NCI-H128 (cell line): ENCODE data around the gene NME7.
"Not testable (repeated sequence)": the region's sequence is repeated elsewhere in the genome, so short reads cannot be mapped to it uniquely, and the experiment has no call there.

Experiments
- DNase-seq: peaks from one replicate; lab custom pipeline; 2025; ENCODE audit not compliant: unreplicated experiment; lab: John Stamatoyannopoulos, UW

The NME7 gene

GRCh38 chr1:169235568-169235967 lies 132.0 kb downstream of the NME7 start:
- DNase-seq, result no peak

- no peak for DNase-seq
Measured at GRCh38 chr1:169234780-169235179, 132.8 kb downstream of the NME7 start.

GRCh38 chr1:169217636-169218035 lies 150.0 kb downstream of the NME7 start:
- DNase-seq, result no peak

- DNase-seq, result no peak
Measured at GRCh38 chr1:169214598-169214997, 153.0 kb downstream of the NME7 start.

- no peak for DNase-seq
Measured at GRCh38 chr1:169212088-169212487, 155.5 kb downstream of the NME7 start.

GRCh38 chr1:169207797-169208520 lies 159.6 kb downstream of the NME7 start:
- no peak for DNase-seq

GRCh38 chr1:169204157-169204556 lies 163.4 kb downstream of the NME7 start:
- no peak for DNase-seq

- DNase-seq, result no peak
Measured at GRCh38 chr1:169202791-169203665, 164.6 kb downstream of the NME7 start.

GRCh38 chr1:169201084-169201619 lies 166.4 kb downstream of the NME7 start:
- DNase-seq, result no peak

- DNase-seq, result no peak
Measured at GRCh38 chr1:169200319-169200718, 167.3 kb downstream of the NME7 start.

GRCh38 chr1:169196581-169196980 lies 171.0 kb downstream of the NME7 start:
- no peak for DNase-seq

GRCh38 chr1:169196161-169196560 lies 171.4 kb downstream of the NME7 start:
- DNase-seq, result no peak

GRCh38 chr1:169193191-169193850 lies 174.3 kb downstream of the NME7 start:
- DNase-seq, result no peak

- no peak for DNase-seq
Measured at GRCh38 chr1:169186106-169186505, 181.5 kb downstream of the NME7 start.

- peak; percentile 74 for DNase-seq
Measured at GRCh38 chr1:169184812-169185211, 182.8 kb downstream of the NME7 start.

GRCh38 chr1:169180174-169180573 lies 187.4 kb downstream of the NME7 start:
- no peak for DNase-seq

- not testable (repeated sequence) for DNase-seq
Measured at GRCh38 chr1:169179431-169179830, 188.2 kb downstream of the NME7 start.

- no peak for DNase-seq
Measured at GRCh38 chr1:169175461-169175860, 192.1 kb downstream of the NME7 start.

- DNase-seq, result no peak
Measured at GRCh38 chr1:169163059-169163458, 204.5 kb downstream of the NME7 start.

- no peak for DNase-seq
Measured at GRCh38 chr1:169161496-169162194, 206.0 kb downstream of the NME7 start.
